ENCODE results near the gene TNNT1.
"Not testable (repeated sequence)": the region's sequence is repeated elsewhere in the genome, so short reads cannot be mapped to it uniquely, and the experiment has no call there.

TNNT1 gene

GRCh38 chr19:55175117-55175867 is 26.3 kb upstream of the TNNT1 start:
- no peak overlapping the region for H3K4me3 ChIP-seq (ENCODE audit: low read depth, low read length)

GRCh38 chr19:55174425-55175116 is 25.6 kb upstream of the TNNT1 start:
- no peak for TF ChIP-seq CTCF (IDR thresholded peaks at IDR 0.05; ENCODE audit: borderline replicate concordance, insufficient read depth, low read depth, low read length)
- H3K4me3 ChIP-seq (ENCODE audit: low read depth, low read length), result no peak overlapping the region

More at GRCh38 chr19:55175117-55175867, 26.3 kb upstream of the TNNT1 start:
- TF ChIP-seq CTCF (IDR thresholded peaks at IDR 0.05; ENCODE audit: borderline replicate concordance, insufficient read depth, low read depth, low read length), result no peak

- TF ChIP-seq CTCF (IDR thresholded peaks at IDR 0.05; ENCODE audit: borderline replicate concordance, insufficient read depth, low read depth, low read length), result no peak
- H3K4me3 ChIP-seq (ENCODE audit: low read depth, low read length), result no peak overlapping the region
Measured at GRCh38 chr19:55173714-55174409, 24.9 kb upstream of the TNNT1 start.

DNA sequence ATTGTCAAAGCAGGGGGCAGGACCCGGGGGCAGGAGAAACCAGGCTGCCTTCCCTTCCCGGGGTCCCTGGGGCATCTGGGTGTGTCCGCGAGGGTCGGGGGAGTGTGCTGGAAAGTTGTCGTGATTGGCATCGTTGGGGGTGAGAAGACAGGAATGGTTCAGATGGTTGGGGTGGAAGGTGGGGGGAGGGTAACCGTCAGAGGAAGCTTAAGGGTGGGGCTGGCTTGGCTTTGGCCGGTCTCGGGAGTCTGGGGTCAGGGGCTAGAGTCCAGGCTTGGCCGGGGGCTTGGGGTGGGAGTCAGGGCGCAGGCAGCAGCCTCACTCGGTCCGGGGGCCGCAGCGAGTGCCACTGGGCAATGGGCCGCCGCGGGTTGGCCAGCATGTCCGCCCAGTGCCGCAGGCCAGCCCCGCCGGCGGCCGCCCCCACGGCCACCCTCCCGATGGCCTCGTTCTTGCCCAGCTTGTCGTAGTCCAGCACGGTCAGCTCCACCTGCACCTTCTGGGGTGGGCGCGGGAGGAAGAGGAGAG is 24.2 kb upstream of the TNNT1 start:
- H3K4me3 ChIP-seq (ENCODE audit: low read depth, low read length), result no peak overlapping the region
- no peak for TF ChIP-seq CTCF (IDR thresholded peaks at IDR 0.05; ENCODE audit: borderline replicate concordance, insufficient read depth, low read depth, low read length)

DNA sequence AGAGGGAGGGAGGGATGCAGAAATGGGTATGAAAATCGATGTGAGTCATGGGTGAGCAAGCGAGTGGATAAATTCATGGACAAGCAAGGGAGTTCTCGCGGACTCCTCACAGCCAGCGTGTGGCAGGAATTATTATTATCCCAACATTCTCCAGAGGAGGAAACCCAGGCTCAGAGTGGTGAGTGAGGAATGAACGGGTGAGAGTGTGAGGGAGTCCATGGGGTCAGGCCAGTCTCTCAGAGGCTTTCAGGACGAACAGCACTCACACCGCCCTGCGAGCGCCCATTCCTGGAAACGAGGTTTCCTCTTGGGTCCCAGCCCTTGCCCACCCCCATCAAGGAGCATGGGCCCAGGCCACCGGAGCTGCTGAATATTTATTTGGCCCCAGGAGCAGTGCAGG is 23.7 kb upstream of the TNNT1 start:
- H3K4me3 ChIP-seq (ENCODE audit: low read depth, low read length), result no peak overlapping the region
- no peak for TF ChIP-seq CTCF (IDR thresholded peaks at IDR 0.05; ENCODE audit: borderline replicate concordance, insufficient read depth, low read depth, low read length)

GRCh38 chr19:55172318-55172717 is 23.3 kb upstream of the TNNT1 start:
- not testable (repeated sequence) for H3K4me3 ChIP-seq (ENCODE audit: low read depth, low read length)

- no peak for TF ChIP-seq CTCF (IDR thresholded peaks at IDR 0.05; ENCODE audit: borderline replicate concordance, insufficient read depth, low read depth, low read length)
- H3K4me3 ChIP-seq (ENCODE audit: low read depth, low read length), result no peak overlapping the region
Measured at GRCh38 chr19:55171440-55171839, 22.4 kb upstream of the TNNT1 start.

All from GM12875 (cell line).